Measurements from ENCODE around the gene NAPA. TPM values are rescaled to one million over a fixed set of nuclear protein-coding genes. Genes with fewer than 3 reads are reported as not detected.
"Not testable (repeated sequence)": the region's sequence is repeated elsewhere in the genome, so short reads cannot be mapped to it uniquely, and the experiment has no call there.

The NAPA gene
- total RNA-seq, 4 donors from 2014 or later: 78.4 to 154 (median 105) TPM

DNA sequence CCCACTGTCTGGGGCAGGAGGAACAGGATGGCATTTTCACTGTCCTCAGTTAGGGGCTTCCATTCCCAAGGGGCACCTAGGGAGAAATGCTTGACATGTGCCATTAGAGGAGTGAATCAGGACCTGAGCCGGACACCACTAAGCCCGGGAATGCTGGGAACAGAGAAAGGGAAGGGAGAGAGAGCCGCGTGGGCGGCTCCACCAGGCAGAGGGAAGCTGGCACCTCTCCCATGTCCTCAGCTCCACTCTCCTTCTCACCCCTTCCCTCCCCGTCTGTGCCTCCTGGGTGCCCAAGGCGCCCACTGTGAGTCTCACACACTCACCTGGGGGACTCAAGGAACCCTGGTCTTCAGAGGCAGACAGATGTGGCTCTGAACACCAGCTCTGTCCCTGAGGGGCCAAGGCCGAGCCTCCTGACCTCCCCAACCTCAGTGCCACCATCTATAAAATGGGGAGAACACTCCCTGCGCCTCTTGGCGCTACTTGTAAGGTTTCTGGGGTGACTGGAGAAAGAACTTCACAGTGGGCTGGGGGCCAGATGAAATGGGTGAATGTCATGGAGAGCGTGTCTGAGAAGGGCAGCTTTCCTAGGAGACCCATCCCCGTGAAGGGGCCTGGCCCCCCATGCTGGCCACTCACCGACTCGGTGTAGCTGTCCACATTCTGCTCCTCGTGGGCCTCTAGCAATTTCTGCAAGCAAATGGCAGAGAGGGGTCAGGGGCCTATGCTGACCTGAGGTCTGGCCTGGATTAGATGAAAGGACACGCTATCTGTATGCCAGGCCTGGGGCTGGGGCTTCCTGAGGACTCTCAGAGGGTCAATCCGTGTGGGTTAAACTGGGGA, 25.6 kb downstream of the NAPA start:
- TF ChIP-seq, protein P1, sequence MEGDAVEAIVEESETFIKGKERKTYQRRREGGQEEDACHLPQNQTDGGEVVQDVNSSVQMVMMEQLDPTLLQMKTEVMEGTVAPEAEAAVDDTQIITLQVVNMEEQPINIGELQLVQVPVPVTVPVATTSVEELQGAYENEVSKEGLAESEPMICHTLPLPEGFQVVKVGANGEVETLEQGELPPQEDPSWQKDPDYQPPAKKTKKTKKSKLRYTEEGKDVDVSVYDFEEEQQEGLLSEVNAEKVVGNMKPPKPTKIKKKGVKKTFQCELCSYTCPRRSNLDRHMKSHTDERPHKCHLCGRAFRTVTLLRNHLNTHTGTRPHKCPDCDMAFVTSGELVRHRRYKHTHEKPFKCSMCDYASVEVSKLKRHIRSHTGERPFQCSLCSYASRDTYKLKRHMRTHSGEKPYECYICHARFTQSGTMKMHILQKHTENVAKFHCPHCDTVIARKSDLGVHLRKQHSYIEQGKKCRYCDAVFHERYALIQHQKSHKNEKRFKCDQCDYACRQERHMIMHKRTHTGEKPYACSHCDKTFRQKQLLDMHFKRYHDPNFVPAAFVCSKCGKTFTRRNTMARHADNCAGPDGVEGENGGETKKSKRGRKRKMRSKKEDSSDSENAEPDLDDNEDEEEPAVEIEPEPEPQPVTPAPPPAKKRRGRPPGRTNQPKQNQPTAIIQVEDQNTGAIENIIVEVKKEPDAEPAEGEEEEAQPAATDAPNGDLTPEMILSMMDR (IDR thresholded peaks at IDR 0.05): no peak
- TF ChIP-seq POLR2A (IDR thresholded peaks at IDR 0.05): no peak
- Histone ChIP-seq H3K27me3 (no peaks in the 10 kb centered on the region), H3K36me3 (peaks cover 0 to 65% (median 0%) of the 10 kb centered on the region in 3 donors), H3K9me3 (no peaks in the 10 kb centered on the region), H3K4me3 (no peak overlapping the region), H3K4me1 (peaks cover 0 to 12% (median 7%) of the 10 kb centered on the region in 4 donors), H3K27ac (no peak overlapping the region)
- DNase-seq: no peak

DNA sequence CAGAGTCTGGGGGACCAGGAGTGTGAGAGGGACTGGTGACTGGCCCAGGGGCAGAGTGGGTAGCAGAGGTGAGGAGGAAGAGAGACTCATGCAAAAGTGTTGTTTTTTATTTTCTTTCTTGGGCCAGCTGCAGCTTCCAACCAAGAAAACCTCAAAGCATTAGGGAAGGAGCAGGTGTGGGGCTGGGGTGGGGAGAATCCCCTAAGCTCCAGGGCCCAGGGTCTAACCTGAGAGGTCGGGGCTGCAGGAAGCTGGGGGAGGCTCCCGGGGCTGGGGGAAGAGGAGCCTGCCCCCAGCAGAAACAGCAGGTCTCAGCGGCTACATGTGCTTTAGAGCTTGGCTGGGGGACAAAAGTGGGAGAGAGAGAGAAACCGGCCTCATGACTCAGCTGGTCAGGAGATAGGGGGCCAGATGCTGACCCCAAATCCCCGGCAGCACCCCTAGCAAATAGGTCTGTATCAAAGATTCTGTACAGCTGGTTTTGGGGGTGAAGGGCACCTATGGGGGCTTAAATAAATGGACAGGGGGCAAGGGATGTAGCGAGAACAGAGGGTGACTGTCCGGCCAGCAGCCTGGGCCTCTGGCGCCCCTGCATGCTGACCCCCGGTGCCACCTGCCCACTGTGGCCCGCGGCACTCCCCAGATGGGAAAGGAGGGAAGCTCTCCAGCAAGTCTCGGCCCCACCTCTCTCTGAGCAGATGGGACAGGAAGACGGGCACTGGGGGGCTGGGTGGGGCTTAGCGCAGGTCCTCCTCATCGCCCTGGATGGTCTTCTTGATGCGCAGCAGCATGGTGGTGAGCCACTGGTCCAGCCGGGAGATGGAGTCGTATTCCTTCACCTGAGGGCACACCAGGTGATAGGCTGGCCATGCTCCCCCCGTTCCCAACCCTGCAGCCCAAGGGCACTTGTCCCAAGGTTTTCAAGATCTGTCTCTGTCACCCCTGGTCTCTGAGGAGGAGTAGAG, 27.0 kb downstream of the NAPA start:
- H3K27ac ChIP-seq: peak overlapping the region in 1 of 4 donors; percentile 47
- H3K36me3 ChIP-seq: peaks cover 0 to 50% (median 0%) of the 10 kb centered on the region in 3 donors
- peaks cover 0 to 15% (median 11%) of the 10 kb centered on the region in 4 donors for H3K4me1 ChIP-seq
- H3K4me3 ChIP-seq: no peak overlapping the region
- DNase-seq: no peak
- TF ChIP-seq POLR2A (IDR thresholded peaks at IDR 0.05): no peak
- TF ChIP-seq, protein P1 (IDR thresholded peaks at IDR 0.05): no peak
- H3K9me3 ChIP-seq: no peaks in the 10 kb centered on the region
- no peaks in the 10 kb centered on the region for H3K27me3 ChIP-seq

DNA sequence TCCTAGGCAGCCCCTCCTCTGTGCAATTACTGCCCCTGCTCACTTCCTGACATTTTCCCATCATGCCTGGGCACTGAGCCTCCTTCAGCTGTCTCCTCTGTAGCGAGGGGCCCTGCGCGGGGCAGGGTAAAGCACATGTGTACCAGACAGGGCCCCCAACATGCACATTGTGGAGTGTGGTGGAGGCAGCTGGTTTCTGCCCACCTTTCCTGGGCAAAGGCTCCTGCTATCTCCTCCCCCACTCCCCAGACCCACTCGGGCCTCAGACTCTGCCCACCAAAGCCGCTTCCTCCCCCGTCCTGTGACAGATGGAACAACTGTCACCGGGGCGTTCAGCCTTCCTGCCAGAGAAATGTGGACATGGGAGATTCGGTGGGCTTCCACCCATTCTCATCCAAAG, 28.0 kb downstream of the NAPA start:
- TF ChIP-seq POLR2A (IDR thresholded peaks at IDR 0.05): no peak
- TF ChIP-seq, protein P1 (IDR thresholded peaks at IDR 0.05): no peak
- peaks cover 0 to 41% (median 0%) of the 10 kb centered on the region in 3 donors for H3K36me3 ChIP-seq
- DNase-seq: peak in 1 of 3 donors; percentile 30
- no peaks in the 10 kb centered on the region for H3K9me3 ChIP-seq
- H3K27me3 ChIP-seq: no peaks in the 10 kb centered on the region
- peak overlapping the region in 1 of 4 donors; percentile 47 for H3K27ac ChIP-seq
- no peak overlapping the region for H3K4me3 ChIP-seq
- peaks cover 0 to 15% (median 11%) of the 10 kb centered on the region in 4 donors for H3K4me1 ChIP-seq

DNA sequence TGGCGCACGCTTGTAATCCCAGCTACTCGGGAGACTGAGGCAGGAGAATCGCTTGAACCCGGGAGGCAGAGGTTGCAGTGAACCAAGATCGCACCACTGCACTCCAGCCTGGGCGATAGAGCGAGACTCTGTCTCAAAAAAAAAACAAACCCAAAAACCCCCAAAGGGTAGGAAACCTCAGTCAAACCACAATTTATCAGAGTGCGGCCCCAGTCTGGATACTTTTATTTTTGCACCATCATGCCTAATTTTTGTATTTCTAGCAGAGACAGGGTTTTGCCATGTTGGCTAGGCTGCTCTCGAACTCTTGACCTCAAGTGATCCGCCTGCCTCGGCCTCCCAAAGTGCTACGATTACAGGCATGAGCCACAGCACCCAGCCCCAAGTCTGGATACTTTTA, 28.6 kb downstream of the NAPA start:
- peak overlapping the region in 1 of 4 donors; percentile 47 for H3K27ac ChIP-seq
- H3K4me1 ChIP-seq: peaks cover 0 to 15% (median 11%) of the 10 kb centered on the region in 4 donors
- DNase-seq, H3K27me3 ChIP-seq, H3K4me3 ChIP-seq, H3K9me3 ChIP-seq: not testable (repeated sequence)
- peaks cover 0 to 34% (median 0%) of the 10 kb centered on the region in 3 donors for H3K36me3 ChIP-seq

DNA sequence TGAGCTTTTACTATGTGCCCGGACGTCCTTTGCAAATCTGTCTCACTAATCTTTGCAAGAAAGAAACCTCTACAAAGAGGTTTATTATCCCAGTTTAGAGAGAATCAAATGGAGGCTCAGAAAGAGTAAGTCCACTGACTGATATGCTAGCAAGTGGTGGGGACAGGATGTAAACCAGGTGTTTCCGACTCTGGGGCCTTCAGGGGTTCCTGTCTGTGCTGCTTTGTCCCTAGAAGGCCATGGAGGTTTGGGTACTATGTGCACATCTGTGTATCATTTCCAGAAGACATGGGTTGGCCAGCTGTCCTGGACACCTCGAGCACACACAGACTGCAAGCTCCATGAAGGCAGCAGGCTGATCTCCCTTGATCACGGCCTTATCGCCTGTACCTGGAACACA, 29.7 kb downstream of the NAPA start:
- no peaks in the 10 kb centered on the region for H3K9me3 ChIP-seq
- peak in 1 of 3 donors; percentile 47 for DNase-seq
- no peak for TF ChIP-seq POLR2A (IDR thresholded peaks at IDR 0.05)
- TF ChIP-seq, protein P1 (IDR thresholded peaks at IDR 0.05): no peak
- H3K4me1 ChIP-seq: peaks cover 0 to 15% (median 11%) of the 10 kb centered on the region in 4 donors
- H3K27me3 ChIP-seq: no peaks in the 10 kb centered on the region
- peak overlapping the region in 1 of 4 donors; percentile 89 for H3K4me3 ChIP-seq
- H3K27ac ChIP-seq: peak overlapping the region in 1 of 4 donors; percentile 89
- peaks cover 0 to 34% (median 0%) of the 10 kb centered on the region in 3 donors for H3K36me3 ChIP-seq
